Stimulated activated CD4-positive, alpha-beta T cell treated with anti-CD3 and anti-CD28 coated beads, Interleukin-1b, Interleukin-23, amount 100 ng/mL, for 48 hours (primary cell): ENCODE measurements around the gene DNPH1.

ENCODE experiments used
- DNase-seq: peaks from one replicate; pipeline ENCODE4 v3.0.0-alpha.2; 2020

Gene DNPH1

DNA sequence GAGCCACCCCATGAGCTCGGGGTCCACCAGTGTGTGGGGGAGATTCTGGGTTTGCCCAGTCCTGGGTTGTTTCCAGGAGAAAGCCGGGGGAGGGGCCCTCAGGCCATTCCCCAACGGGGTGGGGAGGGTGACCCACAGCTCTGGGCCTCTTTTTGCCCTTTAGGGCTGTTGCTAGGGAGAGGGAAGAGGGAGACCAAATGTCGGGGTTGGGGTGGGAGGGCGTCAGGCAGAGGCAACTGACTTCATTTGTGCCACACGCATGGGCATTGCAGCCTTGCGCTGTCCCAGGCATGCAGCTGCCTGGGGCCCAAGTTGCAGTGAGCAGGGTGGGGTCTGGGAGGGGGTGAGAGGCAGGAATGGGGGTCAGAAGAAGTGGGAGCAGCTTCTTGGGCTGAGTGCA, 49.2 kb downstream of the DNPH1 start:
- DNase-seq: no peak

DNA sequence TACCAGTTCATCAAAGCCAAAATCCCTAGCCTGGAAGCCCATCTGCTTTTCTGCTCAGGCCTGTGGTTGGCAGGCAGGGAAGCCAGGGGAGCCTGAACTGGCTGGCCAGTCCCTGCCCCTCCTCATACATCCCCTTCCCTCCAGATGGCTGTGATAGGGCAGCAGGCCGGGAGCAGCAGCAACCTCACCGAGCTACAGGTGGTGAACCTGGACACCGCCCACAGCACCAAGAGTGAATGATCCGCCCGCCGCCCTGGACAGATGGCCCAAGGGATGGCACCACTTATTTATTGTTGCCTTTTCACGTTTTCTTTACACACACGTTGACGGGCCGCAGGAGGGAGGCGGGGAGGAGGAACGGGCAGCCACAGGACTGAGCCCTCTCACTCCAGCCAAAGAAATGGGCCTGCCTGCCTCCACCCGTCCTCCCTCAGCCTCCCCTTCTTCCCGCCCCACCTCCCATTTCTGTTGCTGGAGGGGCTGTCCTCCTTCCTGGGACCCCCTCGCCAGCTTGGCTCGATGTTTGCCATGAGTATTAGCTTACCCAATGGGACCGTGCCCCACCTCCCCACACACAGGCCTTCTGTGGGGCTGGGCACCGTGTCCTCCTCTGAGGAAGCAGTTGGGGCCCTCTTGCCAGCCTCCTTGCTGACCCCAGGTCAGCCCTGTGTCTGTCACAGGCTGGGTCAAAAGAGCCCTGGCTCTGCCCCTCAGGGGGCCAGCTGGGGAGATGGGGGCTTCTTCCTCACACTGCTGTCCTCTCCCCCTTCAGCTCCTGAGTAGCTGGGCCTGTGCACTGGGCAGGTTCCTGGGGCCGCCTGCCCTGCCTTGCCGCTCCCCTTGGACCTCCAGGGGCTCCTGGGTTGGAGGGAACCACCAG, 50.1 kb downstream of the DNPH1 start:
- no peak for DNase-seq

DNA sequence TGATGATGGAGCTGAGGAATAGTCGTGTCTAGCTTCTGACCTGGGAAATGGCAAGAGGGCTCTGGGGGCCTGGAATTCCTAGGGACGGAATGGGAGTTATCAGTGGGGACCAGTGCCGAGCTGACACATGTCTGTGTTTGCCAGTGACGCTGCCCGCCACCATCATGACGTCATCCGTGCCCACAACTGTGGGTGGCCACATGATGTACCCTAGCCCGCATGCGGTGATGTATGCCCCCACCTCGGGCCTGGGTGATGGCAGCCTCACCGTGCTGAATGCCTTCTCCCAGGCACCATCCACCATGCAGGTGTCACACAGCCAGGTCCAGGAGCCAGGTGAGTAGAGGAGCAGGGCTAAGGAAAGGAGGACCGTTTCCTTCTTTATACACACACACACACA, 51.1 kb downstream of the DNPH1 start:
- no peak for DNase-seq

DNA sequence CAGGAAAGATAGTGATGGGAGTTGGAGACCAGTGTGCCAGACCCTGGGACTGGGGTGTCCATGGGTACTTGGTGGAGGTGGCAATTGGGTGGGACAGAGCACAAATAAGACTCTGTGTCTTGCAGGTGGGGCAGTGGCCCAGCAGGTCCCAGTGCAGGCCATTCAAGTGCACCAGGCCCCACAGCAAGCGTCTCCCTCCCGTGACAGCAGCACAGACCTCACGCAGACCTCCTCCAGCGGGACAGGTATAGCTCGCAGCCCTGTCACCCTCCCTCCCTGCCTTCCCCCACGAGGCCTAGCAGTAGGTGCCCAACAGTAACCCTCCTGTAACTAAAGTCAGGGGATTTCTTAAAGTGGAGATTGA, 52.9 kb downstream of the DNPH1 start:
- no peak for DNase-seq

DNA sequence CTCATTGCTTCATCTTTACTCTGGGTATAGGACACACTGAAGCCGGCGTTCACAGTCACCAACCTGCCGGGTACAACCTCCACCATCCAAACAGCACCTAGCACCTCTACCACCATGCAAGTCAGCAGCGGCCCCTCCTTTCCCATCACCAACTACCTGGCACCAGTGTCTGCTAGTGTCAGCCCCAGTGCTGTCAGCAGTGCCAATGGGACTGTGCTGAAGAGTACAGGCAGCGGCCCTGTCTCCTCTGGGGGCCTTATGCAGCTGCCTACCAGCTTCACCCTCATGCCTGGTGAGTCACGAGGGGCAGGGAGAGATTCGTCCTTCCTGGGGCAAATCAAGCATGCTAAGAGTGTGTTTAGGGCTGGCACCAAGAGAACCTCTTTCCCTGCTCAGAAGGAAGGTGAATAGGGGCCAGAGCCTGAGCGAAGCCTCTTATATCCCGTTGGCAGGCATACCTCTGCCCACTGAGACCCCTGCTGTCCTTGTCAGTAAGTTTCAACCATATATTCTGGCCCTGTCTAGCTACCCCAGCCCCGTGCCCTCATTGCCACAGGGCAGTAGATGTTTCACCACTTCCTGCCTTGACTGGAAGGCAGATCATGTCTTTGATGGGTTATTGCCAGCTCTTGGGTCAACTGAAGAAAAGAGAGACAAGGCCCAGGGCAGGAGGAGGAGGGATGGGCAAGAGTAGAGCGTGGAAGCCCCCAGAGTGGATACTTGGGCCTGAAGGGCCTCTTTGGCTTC, 53.4 kb downstream of the DNPH1 start:
- DNase-seq: no peak
